Measurements from ENCODE around the gene ITGAX.

ITGAX gene

DNA sequence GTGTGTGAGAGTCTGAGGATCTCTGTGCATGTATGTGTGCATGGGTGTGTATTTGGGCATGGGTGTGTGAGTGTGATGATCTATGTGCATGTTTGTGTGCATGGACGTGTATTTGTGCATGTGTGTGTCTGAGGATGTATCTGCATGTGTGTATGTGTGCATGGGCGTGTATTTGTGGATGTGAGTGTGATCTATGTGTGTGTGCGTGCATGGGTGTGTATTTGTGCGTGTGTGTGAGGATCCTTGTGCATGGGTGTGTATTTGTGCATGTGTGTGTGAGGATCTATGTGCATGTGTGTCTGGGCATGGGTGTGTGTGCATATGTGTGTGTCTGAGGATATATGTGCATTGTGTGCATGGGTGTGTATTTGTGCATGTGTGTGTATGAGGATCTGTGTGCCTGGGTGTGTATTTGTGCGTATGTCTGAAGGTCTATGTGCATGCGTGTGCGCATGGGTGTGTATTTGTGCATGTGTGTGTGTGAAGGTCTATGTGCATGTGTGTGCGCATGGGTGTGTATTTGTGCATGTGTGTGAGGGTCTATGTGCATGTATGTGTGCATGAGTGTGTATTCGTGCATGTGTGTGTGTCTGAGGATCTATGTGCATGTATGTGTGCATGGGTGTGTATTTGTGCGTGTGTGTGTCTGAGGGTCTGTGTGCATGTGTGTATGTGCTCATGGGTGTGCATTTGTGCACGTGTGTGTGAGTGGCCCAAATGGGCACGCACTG lies 26.5 kb upstream of the ITGAX start:
- Histone ChIP-seq H2AFZ (ENCODE audit: low read length) (no peak overlapping the region), H4K20me1 (ENCODE audit: insufficient read depth, low read length) (no peaks in the 10 kb centered on the region), H3K27ac (ENCODE audit: low read length) (no peak overlapping the region), H3F3A (ENCODE audit: insufficient read depth, low read length) (no peaks in the 10 kb centered on the region), H3K9ac (ENCODE audit: low read length) (no peak overlapping the region), H3K9me2 (replicated peaks; ENCODE audit: insufficient read depth, low read length) (no peaks in the 10 kb centered on the region), H3K4me2 (ENCODE audit: low read depth, low read length) (no peak overlapping the region), H3K4me3 (ENCODE audit: low read length) (no peak overlapping the region), H3K9me3 (replicated peaks; ENCODE audit: insufficient read depth, low read length) (no peaks in the 10 kb centered on the region), H3K36me3 (replicated peaks; ENCODE audit: insufficient read depth, low read length) (no peaks in the 10 kb centered on the region), H3K27me3 (replicated peaks; ENCODE audit: insufficient read depth, low read length) (peaks cover 56% of the 10 kb centered on the region), H3K4me1 (ENCODE audit: low read length) (no peaks in the 10 kb centered on the region), H3K79me2 (ENCODE audit: low read length) (no peaks in the 10 kb centered on the region)
- no peak for DNase-seq
- no peak for TF ChIP-seq EZH2 (optimal IDR thresholded peaks at IDR 0.05; ENCODE audit: low read depth, low read length)
- TF ChIP-seq, protein P1, sequence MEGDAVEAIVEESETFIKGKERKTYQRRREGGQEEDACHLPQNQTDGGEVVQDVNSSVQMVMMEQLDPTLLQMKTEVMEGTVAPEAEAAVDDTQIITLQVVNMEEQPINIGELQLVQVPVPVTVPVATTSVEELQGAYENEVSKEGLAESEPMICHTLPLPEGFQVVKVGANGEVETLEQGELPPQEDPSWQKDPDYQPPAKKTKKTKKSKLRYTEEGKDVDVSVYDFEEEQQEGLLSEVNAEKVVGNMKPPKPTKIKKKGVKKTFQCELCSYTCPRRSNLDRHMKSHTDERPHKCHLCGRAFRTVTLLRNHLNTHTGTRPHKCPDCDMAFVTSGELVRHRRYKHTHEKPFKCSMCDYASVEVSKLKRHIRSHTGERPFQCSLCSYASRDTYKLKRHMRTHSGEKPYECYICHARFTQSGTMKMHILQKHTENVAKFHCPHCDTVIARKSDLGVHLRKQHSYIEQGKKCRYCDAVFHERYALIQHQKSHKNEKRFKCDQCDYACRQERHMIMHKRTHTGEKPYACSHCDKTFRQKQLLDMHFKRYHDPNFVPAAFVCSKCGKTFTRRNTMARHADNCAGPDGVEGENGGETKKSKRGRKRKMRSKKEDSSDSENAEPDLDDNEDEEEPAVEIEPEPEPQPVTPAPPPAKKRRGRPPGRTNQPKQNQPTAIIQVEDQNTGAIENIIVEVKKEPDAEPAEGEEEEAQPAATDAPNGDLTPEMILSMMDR (IDR thresholded peaks at IDR 0.05; ENCODE audit: low read length), result no peak
- TF ChIP-seq EZH2phosphoT487 (IDR thresholded peaks at IDR 0.05; ENCODE audit: low read length), result no peak

DNA sequence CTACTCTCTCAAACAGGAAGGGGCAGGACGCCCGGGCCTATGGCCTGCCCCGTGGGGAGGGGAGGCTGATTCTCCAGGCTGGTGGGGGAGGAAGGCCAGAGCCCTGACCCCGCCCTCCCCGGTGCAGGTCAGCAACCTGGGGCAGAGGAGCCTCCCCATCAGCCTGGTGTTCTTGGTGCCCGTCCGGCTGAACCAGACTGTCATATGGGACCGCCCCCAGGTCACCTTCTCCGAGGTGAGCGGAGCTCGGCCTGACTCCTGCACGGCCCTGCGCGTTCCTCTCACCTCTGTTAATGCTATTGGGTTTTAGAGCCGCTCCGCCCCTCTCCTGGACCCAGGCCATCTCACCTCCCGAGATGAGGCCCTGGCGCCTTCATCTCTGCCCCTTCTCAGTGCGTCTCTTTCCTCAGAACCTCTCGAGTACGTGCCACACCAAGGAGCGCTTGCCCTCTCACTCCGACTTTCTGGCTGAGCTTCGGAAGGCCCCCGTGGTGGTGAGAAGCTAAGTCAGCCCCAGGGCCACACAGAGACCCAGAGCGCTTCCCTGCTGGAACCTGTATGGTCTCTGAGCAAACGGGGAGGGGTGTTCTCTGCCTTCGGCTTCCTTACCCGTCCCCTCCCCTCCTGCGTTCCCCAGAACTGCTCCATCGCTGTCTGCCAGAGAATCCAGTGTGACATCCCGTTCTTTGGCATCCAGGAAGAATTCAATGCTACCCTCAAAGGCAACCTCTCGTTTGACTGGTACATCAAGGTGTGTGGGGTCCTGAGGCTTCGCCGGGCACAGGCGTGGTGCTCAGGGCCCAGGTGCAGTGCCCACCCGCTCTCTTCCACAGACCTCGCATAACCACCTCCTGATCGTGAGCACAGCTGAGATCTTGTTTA lies 25.1 kb upstream of the ITGAX start:
- Histone ChIP-seq H3K79me2 (ENCODE audit: low read length) (no peaks in the 10 kb centered on the region), H3K4me3 (ENCODE audit: low read length) (no peak overlapping the region), H3K9me2 (replicated peaks; ENCODE audit: insufficient read depth, low read length) (no peaks in the 10 kb centered on the region), H4K20me1 (ENCODE audit: insufficient read depth, low read length) (no peaks in the 10 kb centered on the region), H3F3A (ENCODE audit: insufficient read depth, low read length) (no peaks in the 10 kb centered on the region), H3K4me2 (ENCODE audit: low read depth, low read length) (no peak overlapping the region), H3K4me1 (ENCODE audit: low read length) (no peaks in the 10 kb centered on the region), H3K9me3 (replicated peaks; ENCODE audit: insufficient read depth, low read length) (no peaks in the 10 kb centered on the region), H3K27me3 (replicated peaks; ENCODE audit: insufficient read depth, low read length) (peaks cover 53% of the 10 kb centered on the region), H2AFZ (ENCODE audit: low read length) (no peak overlapping the region), H3K36me3 (replicated peaks; ENCODE audit: insufficient read depth, low read length) (no peaks in the 10 kb centered on the region), H3K27ac (ENCODE audit: low read length) (no peak overlapping the region), H3K9ac (ENCODE audit: low read length) (no peak overlapping the region)
- no peak for DNase-seq
- no peak for TF ChIP-seq EZH2 (optimal IDR thresholded peaks at IDR 0.05; ENCODE audit: low read depth, low read length)
- no peak for TF ChIP-seq EZH2phosphoT487 (IDR thresholded peaks at IDR 0.05; ENCODE audit: low read length)

DNA sequence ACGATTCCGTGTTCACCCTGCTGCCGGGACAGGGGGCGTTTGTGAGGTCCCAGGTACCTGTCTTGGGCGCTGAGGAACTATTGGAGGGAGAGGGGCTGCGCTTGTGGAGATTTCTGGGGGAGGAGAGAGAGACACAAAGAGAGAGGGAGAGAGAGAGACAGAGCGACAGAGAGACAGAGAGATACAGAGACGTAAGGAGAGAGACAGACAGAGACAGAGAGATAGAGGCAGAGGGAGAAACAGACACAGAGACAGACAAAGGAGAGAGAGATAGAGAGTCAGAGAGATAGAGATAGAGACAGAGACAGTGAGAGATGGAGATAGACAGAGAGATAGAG lies 24.5 kb upstream of the ITGAX start:
- H3K36me3 ChIP-seq (replicated peaks; ENCODE audit: insufficient read depth, low read length), result no peaks in the 10 kb centered on the region
- H3F3A ChIP-seq (ENCODE audit: insufficient read depth, low read length), result no peaks in the 10 kb centered on the region
- H3K79me2 ChIP-seq (ENCODE audit: low read length), result no peaks in the 10 kb centered on the region
- H3K4me1 ChIP-seq (ENCODE audit: low read length), result no peaks in the 10 kb centered on the region
- no peaks in the 10 kb centered on the region for H3K9me3 ChIP-seq (replicated peaks; ENCODE audit: insufficient read depth, low read length)
- no peak for DNase-seq
- TF ChIP-seq, protein P1 (IDR thresholded peaks at IDR 0.05; ENCODE audit: low read length), result no peak
- TF ChIP-seq EZH2phosphoT487 (IDR thresholded peaks at IDR 0.05; ENCODE audit: low read length) (no peak), EZH2 (optimal IDR thresholded peaks at IDR 0.05; ENCODE audit: low read depth, low read length) (no peak)
- H3K27me3 ChIP-seq (replicated peaks; ENCODE audit: insufficient read depth, low read length), result peaks cover 53% of the 10 kb centered on the region
- no peaks in the 10 kb centered on the region for H4K20me1 ChIP-seq (ENCODE audit: insufficient read depth, low read length)
- no peaks in the 10 kb centered on the region for H3K9me2 ChIP-seq (replicated peaks; ENCODE audit: insufficient read depth, low read length)
- no peak overlapping the region for H3K9ac ChIP-seq (ENCODE audit: low read length)
- H3K27ac ChIP-seq (ENCODE audit: low read length), result no peak overlapping the region
- no peak overlapping the region for H3K4me2 ChIP-seq (ENCODE audit: low read depth, low read length)
- H3K4me3 ChIP-seq (ENCODE audit: low read length), result no peak overlapping the region
- no peak overlapping the region for H2AFZ ChIP-seq (ENCODE audit: low read length)
